Putamen (tissue), 1 donor: ENCODE measurements around the gene INO80D.
A peak's percentile ranks its signal among the peaks of the same experiment; 100 is the strongest.
"Not testable (repeated sequence)": the region's sequence is repeated elsewhere in the genome, so short reads cannot be mapped to it uniquely, and the experiment has no call there.

Source experiments
- DNase-seq: peaks from one replicate; pipeline ENCODE4 v3.0.0-alpha.2; 2016; ENCODE audit warnings: low spot score

INO80D gene

DNA sequence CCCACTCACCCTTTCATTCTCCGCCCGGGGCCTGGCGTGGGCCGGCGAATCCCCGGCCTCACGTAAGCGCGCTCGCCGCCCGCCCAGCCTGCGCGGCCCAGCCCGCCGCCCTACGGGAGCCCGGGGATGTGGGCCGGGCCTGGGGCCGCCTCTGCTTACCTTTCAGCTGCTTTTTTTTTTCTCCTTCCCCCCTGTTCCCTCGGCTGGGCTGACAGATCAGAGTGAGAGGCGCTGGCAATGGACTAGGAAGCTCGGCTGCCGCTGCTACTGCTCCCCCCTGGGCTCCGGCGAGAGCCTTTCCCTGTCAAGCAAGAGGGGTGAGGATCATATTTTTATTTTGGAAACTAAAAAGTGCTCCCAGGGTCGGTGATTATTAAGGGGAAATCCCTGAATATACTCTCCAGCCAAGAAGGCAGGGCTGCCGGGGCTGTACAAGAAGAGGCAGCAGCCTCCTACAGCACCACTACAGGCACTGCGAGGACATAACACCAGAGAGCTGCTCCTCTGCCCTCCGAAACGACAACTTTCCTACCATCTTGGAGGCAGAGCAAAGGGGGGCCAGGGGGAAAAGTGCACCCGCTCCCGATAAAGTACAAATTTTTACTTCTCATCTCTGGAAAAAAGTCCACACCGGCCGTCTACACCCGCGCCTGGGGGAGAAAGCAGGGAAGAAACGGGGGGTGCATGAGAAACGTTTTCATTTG lies at the start of gene INO80D:
TSS of gene INO80D (minus strand) at position 433 of the 704 bp plus-strand sequence. CDS start 23,158 bp downstream, outside the sequence.
- peak; percentile 81 for DNase-seq

- DNase-seq, result peak; percentile 9
These were observed 41.7 kb upstream of the INO80D start for GRCh38 chr2:206127656-206128055.

DNA sequence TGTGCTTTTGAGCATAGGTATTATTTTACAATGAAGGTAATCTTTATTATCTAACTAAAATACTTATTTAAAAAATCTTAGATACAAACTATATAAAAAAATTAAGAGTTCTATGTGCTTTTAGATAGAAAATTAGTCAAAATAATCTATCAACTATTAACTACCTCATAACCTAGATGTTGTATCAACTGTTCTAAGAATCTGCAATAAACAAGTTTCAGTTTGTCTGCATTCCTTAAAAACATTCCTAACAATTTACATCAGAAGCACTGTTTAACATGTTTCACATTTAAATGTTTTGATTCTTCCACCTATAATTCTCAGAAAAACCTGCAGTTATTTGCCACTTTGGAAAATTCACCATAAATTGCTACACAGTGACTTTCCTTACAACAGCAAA lies 39.9 kb upstream of the INO80D start:
- DNase-seq, result no peak

DNA sequence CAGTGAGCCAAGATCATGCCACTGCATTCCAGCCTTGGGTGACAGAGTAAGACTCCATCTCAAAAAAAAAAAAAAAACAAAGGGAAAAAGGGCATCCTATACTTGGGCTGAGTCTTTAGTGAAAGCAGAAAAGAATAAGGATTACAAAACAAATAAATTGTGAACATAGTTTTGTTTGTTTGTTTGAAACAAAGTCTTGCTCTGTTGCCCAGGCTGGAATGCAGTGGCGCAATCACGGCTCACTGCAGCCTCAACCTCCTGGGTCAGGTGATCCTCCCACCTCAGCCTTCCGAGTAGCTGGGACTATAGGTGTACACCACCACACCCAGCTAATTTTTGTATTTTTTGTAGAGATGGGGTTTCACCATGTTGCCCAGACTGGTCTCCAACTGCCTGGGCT lies 36.6 kb upstream of the INO80D start:
- DNase-seq, result not testable (repeated sequence)

- DNase-seq, result no peak
These were observed 30.3 kb upstream of the INO80D start for GRCh38 chr2:206116278-206116677.

DNA sequence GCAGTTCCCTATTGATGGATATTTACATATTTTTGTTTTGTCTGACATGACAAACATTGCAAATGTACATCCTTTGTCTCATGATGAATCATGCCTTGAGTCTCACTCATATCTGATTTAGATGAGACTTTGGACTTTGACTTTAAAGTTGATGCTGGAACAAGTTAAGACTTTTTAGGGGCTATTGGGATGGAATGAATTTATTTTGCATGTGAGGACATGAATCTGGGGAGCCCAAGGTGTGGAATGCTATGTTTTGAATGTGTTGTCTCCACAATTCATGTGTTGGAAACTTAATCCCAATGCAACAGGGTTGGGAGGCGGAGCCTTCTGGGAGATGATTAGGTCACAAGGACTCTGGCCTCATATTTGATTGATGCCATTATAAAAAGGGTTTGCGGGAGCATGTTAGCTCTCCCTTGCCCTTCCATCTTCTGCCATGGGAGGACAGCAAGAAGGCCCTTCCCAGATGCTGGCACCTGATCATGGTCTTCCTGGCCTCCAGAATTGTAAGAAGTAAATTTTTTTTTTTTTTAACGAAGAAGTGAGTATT lies 29.1 kb upstream of the INO80D start:
- DNase-seq, result no peak

GRCh38 chr2:206112846-206113547 lies 27.0 kb upstream of the INO80D start:
- no peak for DNase-seq

DNA sequence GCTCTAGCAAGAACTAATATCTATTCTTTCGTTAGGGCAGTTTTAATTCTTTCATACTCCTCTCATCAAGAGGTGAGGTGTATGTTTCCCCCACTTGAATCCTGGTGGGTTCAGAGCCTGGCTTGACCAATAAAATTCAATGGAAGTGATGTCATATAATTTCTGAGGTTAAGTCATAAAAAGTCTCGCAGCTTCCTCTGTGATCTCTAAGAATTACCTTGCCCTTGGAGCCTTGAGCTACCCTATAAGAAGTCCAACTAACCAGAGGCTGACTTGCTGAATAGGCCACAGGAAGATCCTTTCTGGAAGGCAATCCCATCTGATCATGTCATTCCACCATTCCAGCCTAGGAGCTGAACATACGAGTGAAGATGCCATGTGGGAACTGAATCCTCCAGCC lies 26.1 kb upstream of the INO80D start:
- no peak for DNase-seq

DNA sequence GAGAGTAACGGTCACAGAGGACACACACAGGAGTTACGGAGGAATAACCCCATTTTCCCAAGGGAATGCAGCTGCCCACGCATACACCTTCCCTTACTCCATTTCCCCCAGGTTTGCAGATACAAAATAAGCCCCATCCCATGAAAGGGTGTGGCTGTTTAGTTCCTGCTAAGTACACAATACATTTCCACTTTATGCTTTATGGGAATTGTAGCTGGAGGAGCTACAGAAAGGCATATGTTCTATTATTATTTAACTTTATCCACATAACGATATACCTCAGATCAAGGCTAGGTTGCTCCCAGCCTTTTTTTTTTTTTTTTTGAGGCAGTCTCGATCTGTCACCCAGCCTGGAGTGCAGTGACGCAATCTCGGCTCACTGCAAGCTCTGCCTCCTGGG lies 22.7 kb upstream of the INO80D start:
- DNase-seq, result no peak

DNA sequence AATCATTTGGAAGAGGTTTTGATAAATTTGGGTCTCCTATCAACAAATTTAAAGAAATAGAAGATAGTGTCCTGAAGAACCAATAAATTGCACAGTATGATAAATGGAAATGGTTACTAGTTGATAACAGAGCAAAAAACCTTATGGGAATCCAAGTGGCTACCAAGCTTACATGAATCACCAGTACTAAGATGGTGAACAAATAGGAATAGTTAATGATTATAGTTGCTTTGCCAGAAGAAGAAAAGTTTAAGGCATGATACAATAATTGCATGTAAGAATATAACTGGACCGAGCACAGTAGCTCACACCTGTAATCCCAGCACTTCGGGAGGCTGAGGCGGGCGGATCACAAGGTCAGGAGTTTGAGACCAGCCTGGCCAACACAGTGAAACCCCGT lies 19.6 kb upstream of the INO80D start:
- DNase-seq, result no peak

GRCh38 chr2:206105038-206105437 lies 19.1 kb upstream of the INO80D start:
- no peak for DNase-seq

GRCh38 chr2:206098872-206099271 lies 12.9 kb upstream of the INO80D start:
- DNase-seq, result not testable (repeated sequence)

GRCh38 chr2:206098471-206098870 lies 12.5 kb upstream of the INO80D start:
- no peak for DNase-seq

GRCh38 chr2:206096876-206097275 lies 10.9 kb upstream of the INO80D start:
- no peak for DNase-seq

GRCh38 chr2:206095536-206096332 lies 9.8 kb upstream of the INO80D start:
- DNase-seq, result no peak

DNA sequence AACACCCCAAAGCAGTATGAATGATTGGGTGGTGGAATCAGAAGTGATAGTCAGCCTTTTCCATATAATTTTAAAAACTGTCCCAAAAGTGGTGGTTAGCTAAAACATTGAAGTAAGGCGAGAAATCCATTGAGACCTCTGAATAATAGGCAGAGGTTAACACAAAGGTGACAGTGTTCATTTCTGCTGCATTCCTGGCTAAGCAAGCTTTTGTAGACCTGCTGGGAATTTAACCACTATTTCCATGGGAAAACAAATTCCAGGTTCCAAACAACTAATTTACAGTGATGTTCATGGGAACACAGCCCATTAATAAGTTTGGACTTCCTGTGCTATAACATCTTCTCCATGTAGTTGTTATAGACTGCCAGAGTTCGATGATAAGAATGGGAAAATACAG lies 6.3 kb upstream of the INO80D start:
- DNase-seq, result no peak

DNA sequence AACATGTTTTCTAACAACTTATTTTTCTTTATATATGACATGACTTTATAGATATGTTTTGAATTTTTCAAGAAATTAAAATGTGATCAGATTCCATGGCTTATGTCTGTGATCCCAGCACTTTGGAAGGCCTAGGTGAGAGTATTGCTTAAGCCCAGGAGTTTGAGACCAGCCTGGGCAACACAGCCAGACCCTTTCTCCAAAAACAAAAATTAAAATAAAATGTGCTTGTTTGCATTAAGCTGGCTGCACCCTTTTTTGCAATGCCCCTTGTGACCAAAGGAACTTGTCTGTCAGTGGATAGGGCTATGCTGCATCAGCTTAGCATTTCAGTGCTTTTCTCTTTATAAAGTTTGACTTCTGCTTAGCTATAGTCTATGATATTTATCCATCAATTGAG lies 2.3 kb upstream of the INO80D start:
- no peak for DNase-seq

DNA sequence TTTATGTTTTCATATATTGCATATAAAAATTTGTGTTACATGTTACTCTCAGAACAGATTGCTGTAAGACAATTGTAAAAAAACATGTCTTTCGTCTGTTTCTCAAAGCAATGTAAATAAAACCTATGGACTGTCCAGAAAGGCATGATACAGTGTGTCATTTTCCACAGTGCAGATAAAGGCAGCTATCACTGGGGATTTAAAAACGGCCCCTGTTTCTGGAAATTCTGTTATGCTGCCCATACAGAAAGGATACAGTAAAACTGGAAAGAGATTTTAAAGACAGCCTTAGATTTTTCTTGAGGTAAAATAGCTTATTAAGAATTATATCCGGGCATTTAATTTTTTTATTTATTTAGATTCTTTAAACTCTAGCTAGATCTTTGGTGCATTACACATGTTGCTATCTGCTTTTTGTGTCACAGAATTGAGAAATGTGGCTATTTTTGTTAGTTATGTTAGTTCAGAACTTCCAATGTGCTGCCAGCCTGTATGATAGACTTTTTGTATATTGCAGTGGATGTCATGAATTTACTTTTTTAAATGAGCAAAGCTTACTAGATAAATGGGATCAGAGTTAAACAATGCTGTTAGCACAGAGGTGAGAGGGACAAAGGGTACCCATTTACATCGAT lies 859 bp upstream of the INO80D start:
- DNase-seq, result no peak

DNA sequence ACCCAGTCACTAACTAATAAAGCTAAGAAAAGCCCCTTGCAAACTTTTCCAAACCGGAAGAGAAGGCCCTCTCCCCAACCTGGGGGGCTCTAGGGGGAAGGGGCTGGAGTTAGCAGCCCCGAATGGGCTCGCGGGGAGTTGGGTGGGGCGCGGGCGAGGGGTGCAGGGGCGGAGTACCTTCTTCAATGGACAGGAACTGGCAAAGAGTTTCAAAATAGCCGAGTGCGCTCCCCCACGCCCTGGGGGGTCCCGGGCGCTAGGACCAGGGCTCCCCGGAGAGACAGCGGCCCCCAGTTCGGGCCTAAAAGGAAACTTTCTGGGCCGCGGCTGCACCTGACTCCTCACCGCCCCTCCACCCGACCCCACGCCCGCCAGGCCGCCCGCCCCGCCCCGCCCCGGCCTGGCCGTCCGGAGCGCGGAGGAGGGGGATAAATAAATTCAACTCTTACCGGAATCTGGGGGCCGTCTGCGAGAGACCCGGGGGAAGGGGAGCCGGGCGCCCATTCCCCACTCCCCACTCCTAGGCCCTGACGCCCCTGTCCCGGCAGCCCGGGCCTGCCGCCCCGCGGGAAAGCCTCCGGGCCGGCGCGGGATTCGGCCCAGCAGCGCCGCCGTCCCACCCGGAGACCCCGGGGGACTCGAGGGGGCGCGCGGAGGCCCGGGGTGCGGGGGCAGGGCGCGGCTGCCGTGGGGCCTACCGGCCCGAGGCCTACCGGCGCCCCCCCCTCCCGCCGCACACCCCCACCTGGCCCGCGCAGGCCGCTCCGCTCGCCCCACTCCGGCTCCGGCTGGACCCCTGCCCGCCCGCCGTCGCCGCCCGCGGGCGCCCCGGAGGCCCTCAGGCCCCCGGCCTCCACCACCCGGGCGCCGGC lies 868 bp downstream of the INO80D start:
- peak; percentile 34 for DNase-seq

GRCh38 chr2:206084439-206084869 lies 1.5 kb downstream of the INO80D start:
- DNase-seq, result peak; percentile 56
